IMR-90 (cell line): ENCODE data around the gene WNT9B. TPM values are rescaled to one million over a fixed set of nuclear protein-coding genes. Genes with fewer than 3 reads are reported as not detected.

ENCODE experiments used
- ATAC-seq: fragments of 200-7000 bp; cut with Tn5 transposase; 2 replicates; pipeline ENCODE4 v1.9.1; 2020; ENCODE audit warnings: low read depth, mild to moderate bottlenecking, moderate library complexity
- BruUV-seq: library from RNA; stranded (reverse); fragments of 400-500 nt; replicated peaks from 2 replicates; lab custom pipeline; 2021; lab: Mats Ljungman, UMichigan
- CTCF ChIA-PET: fragments of 300-600 bp; formaldehyde crosslinking; extraction: SDS; loops from one replicate; lab custom pipeline; 2021; ENCODE audit warnings: antibody characterized with exemption; lab: Yijun Ruan, JAX
- POLR2A ChIA-PET: fragments of 300-600 bp; sonication (Branson Sonifier 250); formaldehyde crosslinking; loops from one replicate; lab custom pipeline; 2022; ENCODE audit warnings: antibody characterized with exemption; ENCODE audit not compliant: unreplicated experiment; lab: Charles Lee
- DNase-seq: peaks from one replicate; pipeline ENCODE4 v3.0.0; 2013
- H2AFZ ChIP-seq: replicated peaks from 2 replicates; pipeline ENCODE3; 2013; ENCODE audit warnings: low read length, mild to moderate bottlenecking; ENCODE audit not compliant: poor library complexity
- H2AK5ac ChIP-seq: 2 replicates; pipeline ENCODE4 v1.6.1; 2013; ENCODE audit warnings: low read depth, low read length, inconsistent platforms
- H2AK9ac ChIP-seq: replicated peaks from 2 replicates; pipeline ENCODE3; 2013; ENCODE audit warnings: mild to moderate bottlenecking, low read depth, low read length, moderate library complexity; ENCODE audit not compliant: poor library complexity
- H2BK120ac ChIP-seq: 2 replicates; pipeline ENCODE4 v1.6.1; 2013; ENCODE audit warnings: low read depth, low read length, inconsistent platforms
- H2BK15ac ChIP-seq: 3 replicates; pipeline ENCODE4 v1.6.1; 2013; ENCODE audit warnings: low read depth, low read length, inconsistent platforms
- H2BK20ac ChIP-seq: 2 replicates; pipeline ENCODE4 v1.6.1; 2013; ENCODE audit warnings: low read depth, mild to moderate bottlenecking, inconsistent platforms, low read length, moderate library complexity
- H2BK5ac ChIP-seq: 2 replicates; pipeline ENCODE4 v1.6.1; 2013; ENCODE audit warnings: mild to moderate bottlenecking, low read depth, low read length, inconsistent platforms; ENCODE audit not compliant: poor library complexity, severe bottlenecking
- H3K14ac ChIP-seq: replicated peaks from 2 replicates; pipeline ENCODE4 v1.6.1; 2013; ENCODE audit warnings: low read depth, low read length, inconsistent platforms
- H3K18ac ChIP-seq: 2 replicates; pipeline ENCODE4 v1.6.1; 2013; ENCODE audit warnings: low read depth, low read length, control low read depth
- H3K23ac ChIP-seq: 2 replicates; pipeline ENCODE4 v1.6.1; 2013; ENCODE audit warnings: low read depth, low read length, inconsistent platforms
- H3K27ac ChIP-seq: 2 replicates; pipeline ENCODE4 v1.5.1; 2013; ENCODE audit warnings: mild to moderate bottlenecking, control low read depth, low read length; ENCODE audit not compliant: insufficient read depth
- H3K27me3 ChIP-seq: 2 replicates; pipeline ENCODE4 v1.6.1; 2013; ENCODE audit warnings: low read length; ENCODE audit not compliant: control insufficient read depth, insufficient read depth
- H3K36me3 ChIP-seq: 2 replicates; pipeline ENCODE4 v1.6.1; 2013; ENCODE audit warnings: low read length, mixed read lengths; ENCODE audit not compliant: control insufficient read depth, insufficient read depth
- H3K4ac ChIP-seq: 2 replicates; pipeline ENCODE4 v1.6.1; 2013; ENCODE audit warnings: low read depth, low read length, inconsistent platforms
- H3K4me1 ChIP-seq: 2 replicates; pipeline ENCODE4 v1.6.1; 2013; ENCODE audit warnings: low read length, mixed read lengths; ENCODE audit not compliant: control insufficient read depth, insufficient read depth
- H3K4me2 ChIP-seq: 2 replicates; pipeline ENCODE4 v1.6.1; 2013; ENCODE audit warnings: low read depth, mild to moderate bottlenecking, control low read depth, low read length, moderate library complexity
- H3K4me3 ChIP-seq: 2 replicates; pipeline ENCODE4 v1.5.1; 2013; ENCODE audit warnings: low read depth, mild to moderate bottlenecking, control low read depth, low read length, moderate library complexity; ENCODE audit not compliant: insufficient read depth
- H3K56ac ChIP-seq: 2 replicates; pipeline ENCODE4 v1.6.1; 2013; ENCODE audit warnings: low read length, inconsistent platforms; ENCODE audit not compliant: insufficient read depth; ENCODE audit errors: extremely low read depth
- H3K79me1 ChIP-seq, 2 experiments: 2 replicates each; pipeline ENCODE4 v1.6.1; 2013; ENCODE audit warnings: low read length in 2 of 2, inconsistent platforms in 1 of 2, low read depth in 1 of 2
- H3K9ac ChIP-seq: 2 replicates; pipeline ENCODE4 v1.6.1; 2013; ENCODE audit warnings: low read depth, low read length, control low read depth
- H3K9me1 ChIP-seq: 2 replicates; pipeline ENCODE4 v1.6.1; 2013; ENCODE audit warnings: low read length, inconsistent platforms; ENCODE audit not compliant: insufficient read depth
- H3K9me3 ChIP-seq: 2 replicates; pipeline ENCODE4 v1.6.1; 2013; ENCODE audit warnings: low read length; ENCODE audit not compliant: control insufficient read depth, insufficient read depth
- H4K20me1 ChIP-seq: 2 replicates; pipeline ENCODE4 v1.6.1; 2013; ENCODE audit warnings: low read length, inconsistent platforms; ENCODE audit not compliant: insufficient read depth
- H4K5ac ChIP-seq: 2 replicates; pipeline ENCODE4 v1.6.1; 2013; ENCODE audit warnings: mild to moderate bottlenecking, low read depth, low read length, control low read depth
- H4K8ac ChIP-seq, 2 experiments: 2 replicates each; pipeline ENCODE4 v1.6.1; 2013; ENCODE audit warnings: low read depth in 2 of 2, low read length in 2 of 2, control low read depth in 1 of 2, inconsistent platforms in 1 of 2
- H4K91ac ChIP-seq: 2 replicates; pipeline ENCODE4 v1.6.1; 2013; ENCODE audit warnings: low read depth, low read length, inconsistent platforms; ENCODE audit not compliant: insufficient read depth
- MXI1 ChIP-seq: IDR thresholded peaks from 2 replicates; pipeline ENCODE4 v1.6.1; 2012; ENCODE audit warnings: low read depth, mild to moderate bottlenecking, low read length, moderate library complexity, borderline replicate concordance
- POLR2A ChIP-seq: IDR thresholded peaks from 2 replicates; pipeline ENCODE4 v1.6.1; 2012; ENCODE audit warnings: mild to moderate bottlenecking, low read depth, low read length
- WGBS, 2 experiments: methylation state at CpG; one replicate each; pipeline versions ENCODE4 v1.1.5 to v1.1.7; 2013; ENCODE audit warnings: missing lambda C conversion rate in 2 of 2; ENCODE audit not compliant: insufficient read length in 1 of 2; ENCODE audit errors: extremely low coverage in 2 of 2; 5-methylcytosine and 5-hydroxymethylcytosine counted together
- dilution Hi-C: fragments of 300-500 bp; cut with HindIII; formaldehyde crosslinking; loops from one replicate; pipeline ENCODE4 v1.14.3; 2018; ENCODE audit warnings: low sequenced_read_pairs; ENCODE audit not compliant: unreplicated experiment
- in situ Hi-C: fragments of 300-500 bp; cut with MboI; formaldehyde crosslinking; loops from 3 replicates; pipeline ENCODE4 v1.14.3; 2019; ENCODE audit warnings: low sequenced_read_pairs, inconsistent platforms, mixed read lengths
- intact Hi-C: fragments of 100-400 bp; cut with micrococcal nuclease; formaldehyde crosslinking; loops from 2 replicates; pipeline ENCODE4 v1.10.0; 2022
- polyA plus RNA-seq, 3 experiments: library from polyadenylated mRNA; depleted of rRNA; stranded (reverse); fragments of >200 nt; gene quantifications; 2 replicates each; pipeline ENCODE4 v1.2.3, GENCODE V29; 2012; ENCODE audit warnings: low replicate concordance in 1 of 3
- total RNA-seq: library from RNA; depleted of rRNA; stranded (reverse); fragments of >200 nt; gene quantifications from 2 replicates; pipeline ENCODE4 v1.2.3, GENCODE V29; 2012
- TF ChIP-seq, protein P1 (sequence below): fragments of 150-350 bp; IDR thresholded peaks from 2 replicates; pipeline ENCODE4 v1.6.1; 2017; ENCODE audit warnings: mild to moderate bottlenecking, antibody characterized with exemption, low read length, low read depth

The WNT9B gene
- total and polyA plus RNA-seq, 2 of the 4 experiments (the other 2 are of a cell fraction): not detected

GRCh38 chr17:46832331-46832821, 19.0 kb upstream of the WNT9B start:
- no peak overlapping the region for H3K56ac ChIP-seq
- no peak overlapping the region for H2AFZ ChIP-seq
- no peak overlapping the region for H3K23ac ChIP-seq
- ChIA-PET CTCF (no interaction called here), POLR2A (no interaction called here)
- peaks cover under 1% of the 10 kb centered on the region for H3K9me3 ChIP-seq
- no peaks in the 10 kb centered on the region for H4K20me1 ChIP-seq
- no peak overlapping the region for H2AK9ac ChIP-seq
- H3K9me1 ChIP-seq: no peaks in the 10 kb centered on the region
- H3K4me3 ChIP-seq: no peak overlapping the region
- H4K5ac ChIP-seq: no peak overlapping the region
- TF ChIP-seq MXI1 (no peak), POLR2A (no peak)
- TF ChIP-seq, protein P1, sequence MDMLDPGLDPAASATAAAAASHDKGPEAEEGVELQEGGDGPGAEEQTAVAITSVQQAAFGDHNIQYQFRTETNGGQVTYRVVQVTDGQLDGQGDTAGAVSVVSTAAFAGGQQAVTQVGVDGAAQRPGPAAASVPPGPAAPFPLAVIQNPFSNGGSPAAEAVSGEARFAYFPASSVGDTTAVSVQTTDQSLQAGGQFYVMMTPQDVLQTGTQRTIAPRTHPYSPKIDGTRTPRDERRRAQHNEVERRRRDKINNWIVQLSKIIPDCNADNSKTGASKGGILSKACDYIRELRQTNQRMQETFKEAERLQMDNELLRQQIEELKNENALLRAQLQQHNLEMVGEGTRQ: no peak
- dilution Hi-C loops (no loop called here), intact Hi-C loops (loop anchor here (5.0 kb wide), 1 partner anchor 75 kb away; no protein-coding TSS in a partner anchor), in situ Hi-C loops (no loop called here)
- no peak for DNase-seq
- H3K4me1 ChIP-seq: no peaks in the 10 kb centered on the region
- no peak overlapping the region for H2BK20ac ChIP-seq
- no peak overlapping the region for H3K9ac ChIP-seq
- no peak overlapping the region for H2BK120ac ChIP-seq
- H3K14ac ChIP-seq: no peak overlapping the region
- H2BK15ac ChIP-seq: no peak overlapping the region
- WGBS, 2 experiments: 20% methylated on average over 1 of the region's 11 CpGs; no CpG with 5 or more reads in 1 of the 2 experiments
- no peak overlapping the region for H4K91ac ChIP-seq
- H2BK5ac ChIP-seq: no peak overlapping the region
- ATAC-seq: no peak
- H4K8ac ChIP-seq: no peak overlapping the region
- no peak overlapping the region for H2AK5ac ChIP-seq
- BruUV-seq: no TSS peak
- H3K4ac ChIP-seq: no peak overlapping the region
- no peaks in the 10 kb centered on the region for H3K36me3 ChIP-seq
- H3K27ac ChIP-seq: no peak overlapping the region
- H3K4me2 ChIP-seq: no peak overlapping the region
- H3K79me1 ChIP-seq: no peaks in the 10 kb centered on the region
- peaks cover 17% of the 10 kb centered on the region for H3K27me3 ChIP-seq
- no peak overlapping the region for H3K18ac ChIP-seq
